C4-2B (cell line): ENCODE measurements around the gene HAPLN3.

Source experiments
- H3K27ac ChIP-seq: fragments of 450-650 bp; 2 replicates; pipeline ENCODE4 v1.5.1; 2017
- CTCF ChIP-seq: fragments of 450-650 bp; conservative IDR thresholded peaks from 2 replicates; pipeline ENCODE4 v1.5.1; 2017; ENCODE audit warnings: mild to moderate bottlenecking
- ZFX ChIP-seq: fragments of 450-650 bp; IDR thresholded peaks from 2 replicates; pipeline ENCODE4 v1.6.1; 2017

HAPLN3 gene

DNA sequence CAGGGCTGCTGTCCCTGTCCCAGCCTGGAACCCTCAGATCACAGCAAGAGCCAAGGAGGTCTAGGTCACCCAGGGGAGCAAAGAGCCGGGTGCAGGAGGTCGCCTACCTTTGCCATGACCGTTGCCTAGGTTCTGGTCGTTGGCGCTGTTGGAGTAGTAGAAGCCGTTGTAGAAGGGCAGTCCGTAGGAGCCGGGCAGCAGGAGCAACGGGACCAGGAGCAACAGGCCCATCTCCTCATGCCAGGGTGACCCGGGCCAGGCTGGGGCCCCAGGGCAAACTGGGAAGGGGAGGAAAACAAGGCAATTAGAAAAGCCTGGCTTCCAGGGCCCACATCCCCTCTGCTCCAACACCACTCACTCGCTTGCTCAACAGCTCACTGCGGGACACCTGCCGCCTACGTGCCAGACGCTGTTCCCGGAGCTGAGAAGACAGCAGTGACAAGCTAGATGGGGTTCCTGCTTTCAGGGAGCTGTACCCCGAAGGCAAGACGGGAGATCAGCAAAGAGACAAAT lies 8.2 kb downstream of the HAPLN3 start:
- no peak for TF ChIP-seq CTCF
- TF ChIP-seq ZFX = no peak
- H3K27ac ChIP-seq = no peak overlapping the region

DNA sequence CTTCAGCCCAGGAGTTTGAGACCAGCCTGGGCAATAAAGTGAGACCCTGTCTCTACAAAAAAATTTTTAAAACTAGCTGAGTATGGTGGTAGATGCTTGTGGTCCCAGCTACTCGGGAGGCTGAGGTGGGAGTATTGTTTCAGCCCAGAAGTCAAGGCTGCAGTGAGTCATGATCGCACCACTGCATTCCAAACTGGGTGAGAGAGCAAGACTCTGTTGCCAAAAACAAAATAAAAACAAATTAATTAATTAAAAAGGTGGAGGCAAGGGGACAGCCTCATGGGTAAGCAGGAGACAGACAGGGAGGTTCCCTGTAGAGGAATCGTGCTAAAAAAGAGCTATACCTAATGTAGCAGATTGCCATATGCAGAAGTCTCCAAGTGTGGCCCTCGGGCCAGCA lies 12.6 kb downstream of the HAPLN3 start:
- no peak overlapping the region for H3K27ac ChIP-seq

GRCh38 chr15:88881775-88882174 lies 13.6 kb downstream of the HAPLN3 start:
- no peak overlapping the region for H3K27ac ChIP-seq
- TF ChIP-seq CTCF (no peak), ZFX (no peak)

More for the DNA sequence above, 12.6 kb downstream of the HAPLN3 start:
- TF ChIP-seq ZFX = no peak
- no peak for TF ChIP-seq CTCF

DNA sequence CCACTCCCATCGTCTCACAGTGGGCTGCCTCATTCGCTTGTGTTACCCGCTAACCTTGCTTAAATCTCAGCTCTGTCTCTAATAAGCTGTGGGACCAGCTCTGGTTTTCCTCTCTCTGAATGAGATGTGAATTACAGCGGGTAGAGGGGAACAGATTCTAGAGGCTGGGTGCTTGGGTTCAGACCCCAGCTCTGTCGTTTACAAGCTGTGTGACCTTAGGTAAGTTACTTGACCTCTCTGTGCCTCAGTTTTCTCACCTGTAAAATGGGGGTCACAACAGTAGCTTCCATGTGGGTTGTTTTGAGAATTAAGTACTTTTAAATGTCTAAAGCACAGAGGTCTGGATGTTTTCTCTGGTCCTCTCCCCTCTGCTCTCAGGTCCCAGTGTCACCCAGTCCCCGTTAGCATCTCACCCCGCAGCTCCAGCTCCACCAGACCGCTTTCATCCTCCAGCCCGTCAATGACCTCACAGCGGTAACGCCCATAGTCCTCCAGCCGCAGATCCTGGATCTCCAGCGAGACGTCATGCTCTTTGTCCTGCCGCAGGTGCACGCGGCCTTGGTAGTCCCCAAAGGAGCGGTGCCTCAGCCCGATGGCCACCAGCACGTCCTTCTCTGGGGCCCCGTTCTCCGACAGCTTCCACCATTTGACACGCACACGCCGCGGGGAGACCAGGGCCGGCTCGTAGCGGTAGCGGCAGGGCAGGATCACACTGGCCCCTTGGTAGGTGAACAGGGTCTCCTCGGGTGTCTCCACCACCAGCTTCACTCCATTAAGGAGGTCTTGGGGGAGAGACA lies 14.2 kb downstream of the HAPLN3 start:
- TF ChIP-seq ZFX (no peak), CTCF (no peak)
- H3K27ac ChIP-seq = no peak overlapping the region

- TF ChIP-seq CTCF = peak; percentile 96
- no peak for TF ChIP-seq ZFX
- no peak overlapping the region for H3K27ac ChIP-seq
Observed at GRCh38 chr15:88878720-88879184, 16.6 kb downstream of the HAPLN3 start.

DNA sequence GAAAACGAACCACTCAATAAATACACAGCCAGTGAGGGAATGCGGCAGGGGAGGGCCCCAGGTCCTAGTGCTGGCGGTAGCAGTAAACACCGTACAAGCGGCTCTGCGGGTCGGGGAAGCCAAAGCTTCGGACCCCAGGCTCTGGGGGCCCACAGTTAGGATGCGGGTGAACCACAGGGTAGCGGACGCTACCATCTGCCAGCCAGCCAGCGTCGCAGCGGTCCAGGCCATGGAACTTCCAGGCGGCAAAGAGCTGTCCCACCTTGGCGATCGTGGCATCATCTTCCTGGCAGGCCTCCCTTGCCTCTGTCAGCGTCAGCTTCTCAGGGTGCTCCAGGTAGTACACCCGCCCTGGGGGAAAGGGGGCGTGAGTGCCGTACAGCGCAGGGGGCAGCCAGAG lies 17.4 kb downstream of the HAPLN3 start:
- TF ChIP-seq ZFX (no peak), CTCF (no peak)
- H3K27ac ChIP-seq = no peak overlapping the region

DNA sequence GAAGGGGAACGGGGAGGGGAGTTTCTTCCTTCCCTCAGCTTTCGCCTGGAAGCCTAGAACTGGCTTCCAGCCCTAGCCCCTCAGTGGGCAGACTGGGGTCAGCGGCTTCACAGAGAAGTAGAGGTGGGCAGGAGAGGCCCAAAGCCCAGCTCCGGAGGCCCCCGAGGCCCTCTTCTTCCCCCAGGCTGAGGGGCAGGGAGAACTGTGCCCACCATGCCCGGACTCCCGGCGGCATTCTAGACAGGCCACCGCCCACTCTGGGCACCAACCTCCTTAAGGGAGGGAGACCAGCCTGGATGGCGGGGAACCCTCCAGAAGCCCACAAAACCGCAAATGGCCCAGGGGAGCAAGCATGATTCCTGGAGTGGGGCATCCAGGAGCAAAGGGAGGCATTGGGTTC lies 17.9 kb downstream of the HAPLN3 start:
- TF ChIP-seq CTCF (no peak), ZFX (no peak)

More for the DNA sequence above, 17.9 kb downstream of the HAPLN3 start:
- no peak overlapping the region for H3K27ac ChIP-seq
